Loucy (cell line): ENCODE data around the gene CDA.

Source experiments
- CTCF ChIP-seq: fragments of 200-600 bp; sonication (generic); conservative IDR thresholded peaks from 2 replicates; pipeline ENCODE4 v1.5.1; 2014; ENCODE audit warnings: mild to moderate bottlenecking, antibody characterized with exemption, low read length
- EZH2phosphoT487 ChIP-seq: fragments of 200-600 bp; IDR thresholded peaks from 2 replicates; pipeline ENCODE4 v1.6.1; 2018; ENCODE audit warnings: antibody characterized with exemption, mild to moderate bottlenecking, moderate library complexity, borderline replicate concordance

GRCh38 chr1:20555025-20555757, 33.7 kb upstream of the CDA start:
- TF ChIP-seq CTCF (no peak), EZH2phosphoT487 (no peak)
